Gastrocnemius medialis (tissue), 4 donors: Measurements from ENCODE around the gene AMMECR1. TPM values are rescaled to one million over a fixed set of nuclear protein-coding genes. Genes with fewer than 3 reads are reported as not detected.

Experiments used
- ATAC-seq, 2 donors: fragments of 150-250 bp; one replicate each; pipeline ENCODE4 v1.9.1; 2016
- DNase-seq, 2 donors: peaks; one replicate each; pipeline ENCODE4 v3.0.0-alpha.2; 2019
- H3K27ac ChIP-seq, 4 donors: fragments of 200-600 bp; sonication (generic); 1 replicate in 1 of 4; 2 replicates in 3 of 4; pipeline ENCODE4 v1.5.1; 2016 to 2018; ENCODE audit warnings: mild to moderate bottlenecking in 2 of 4, moderate library complexity in 1 of 4
- H3K27me3 ChIP-seq, 3 donors: fragments of 200-600 bp; sonication (generic) in 2 of 3; 1 replicate in 1 of 3; 2 replicates in 2 of 3; pipeline versions ENCODE4 v1.5.1 to v1.6.0; 2016 to 2019; ENCODE audit warnings: mild to moderate bottlenecking in 1 of 3, moderate library complexity in 1 of 3
- H3K36me3 ChIP-seq, 2 donors: fragments of 200-600 bp; sonication (generic) in 1 of 2; one replicate each; pipeline ENCODE4 v1.5.1; 2017 to 2018
- H3K4me1 ChIP-seq, 2 donors: fragments of 200-600 bp; sonication (generic) in 1 of 2; one replicate each; pipeline ENCODE4 v1.5.1; 2016 to 2017; ENCODE audit warnings: mild to moderate bottlenecking in 2 of 2
- H3K4me3 ChIP-seq, 4 donors: fragments of 200-600 bp; sonication (generic) in 3 of 4; 1 replicate in 1 of 4; 2 replicates in 3 of 4; pipeline ENCODE4 v1.5.1; 2016 to 2019; ENCODE audit warnings: mild to moderate bottlenecking in 2 of 4
- H3K9me3 ChIP-seq, 3 donors: fragments of 200-600 bp; sonication (generic) in 2 of 3; 1 replicate in 1 of 3; 2 replicates in 2 of 3; pipeline ENCODE4 v1.5.1; 2016 to 2019
- POLR2A ChIP-seq, 2 donors: fragments of 450-650 bp; IDR thresholded peaks; one replicate each; pipeline ENCODE4 v1.6.1; 2017; ENCODE audit warnings: antibody characterized with exemption in 2 of 2, mild to moderate bottlenecking in 2 of 2, moderate library complexity in 2 of 2
- in situ Hi-C, 4 donors: fragments of 200-750 bp; cut with MboI; loops; one replicate each; pipeline versions ENCODE4 v1.15.0 to v1.8.0; 2017; ENCODE audit warnings: low sequenced_read_pairs in 4 of 4
- intact Hi-C: fragments of 100-400 bp; cut with DNase I; formaldehyde crosslinking; loops from one replicate; pipeline ENCODE4 v1.15.1; 2023; ENCODE audit warnings: low total_unique reads
- total RNA-seq, 4 donors: library from RNA; depleted of rRNA; stranded (reverse); fragments of >200 nt; gene quantifications; one replicate each; pipeline versions ENCODE4 v1.1.0 to v1.2.3, GENCODE V29; 2016
- TF ChIP-seq, protein P1 (sequence below), 5 experiments: fragments of 450-650 bp in 3 of 5; fragments of 200-600 bp in 2 of 5; sonication (generic) in 2 of 5; IDR thresholded peaks in 4 of 5; conservative IDR thresholded peaks in 1 of 5; 1 replicate in 4 of 5; 2 replicates in 1 of 5; pipeline ENCODE4 v1.5.1; 2016 to 2019; ENCODE audit warnings: antibody characterized with exemption in 5 of 5, mild to moderate bottlenecking in 3 of 5, moderate library complexity in 3 of 5

AMMECR1 gene
- total RNA-seq, 4 donors from 2014 or later: 1.2 to 2.6 (median 1.9) TPM

GRCh38 chrX:110159865-110160264, 158.0 kb downstream of the AMMECR1 start:
- TF ChIP-seq, protein P1, sequence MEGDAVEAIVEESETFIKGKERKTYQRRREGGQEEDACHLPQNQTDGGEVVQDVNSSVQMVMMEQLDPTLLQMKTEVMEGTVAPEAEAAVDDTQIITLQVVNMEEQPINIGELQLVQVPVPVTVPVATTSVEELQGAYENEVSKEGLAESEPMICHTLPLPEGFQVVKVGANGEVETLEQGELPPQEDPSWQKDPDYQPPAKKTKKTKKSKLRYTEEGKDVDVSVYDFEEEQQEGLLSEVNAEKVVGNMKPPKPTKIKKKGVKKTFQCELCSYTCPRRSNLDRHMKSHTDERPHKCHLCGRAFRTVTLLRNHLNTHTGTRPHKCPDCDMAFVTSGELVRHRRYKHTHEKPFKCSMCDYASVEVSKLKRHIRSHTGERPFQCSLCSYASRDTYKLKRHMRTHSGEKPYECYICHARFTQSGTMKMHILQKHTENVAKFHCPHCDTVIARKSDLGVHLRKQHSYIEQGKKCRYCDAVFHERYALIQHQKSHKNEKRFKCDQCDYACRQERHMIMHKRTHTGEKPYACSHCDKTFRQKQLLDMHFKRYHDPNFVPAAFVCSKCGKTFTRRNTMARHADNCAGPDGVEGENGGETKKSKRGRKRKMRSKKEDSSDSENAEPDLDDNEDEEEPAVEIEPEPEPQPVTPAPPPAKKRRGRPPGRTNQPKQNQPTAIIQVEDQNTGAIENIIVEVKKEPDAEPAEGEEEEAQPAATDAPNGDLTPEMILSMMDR (IDR thresholded peaks at IDR 0.05 in 4 of 5, conservative IDR thresholded peaks at IDR 0.05 in 1 of 5): no peak
- TF ChIP-seq POLR2A (IDR thresholded peaks at IDR 0.05): no peak
- no peak for DNase-seq
- Histone ChIP-seq H3K9me3 (no peaks in the 10 kb centered on the region), H3K4me1 (peaks cover 13% of the 10 kb centered on the region in 2 donors), H3K27ac (peak overlapping the region; percentile 57 to 60 (median 60)), H3K27me3 (no peaks in the 10 kb centered on the region), H3K36me3 (no peaks in the 10 kb centered on the region), H3K4me3 (no peak overlapping the region)
- intact Hi-C loops (loop anchor here (1.0 to 5.0 kb wide), 2 partner anchors 157 to 248 kb away; partner anchors contain the start of gene AMMECR1), in situ Hi-C loops (loop anchor here (5.0 to 25.0 kb wide), 4 partner anchors 245 to 448 kb away; no protein-coding TSS in a partner anchor)
- no peak for ATAC-seq

DNA sequence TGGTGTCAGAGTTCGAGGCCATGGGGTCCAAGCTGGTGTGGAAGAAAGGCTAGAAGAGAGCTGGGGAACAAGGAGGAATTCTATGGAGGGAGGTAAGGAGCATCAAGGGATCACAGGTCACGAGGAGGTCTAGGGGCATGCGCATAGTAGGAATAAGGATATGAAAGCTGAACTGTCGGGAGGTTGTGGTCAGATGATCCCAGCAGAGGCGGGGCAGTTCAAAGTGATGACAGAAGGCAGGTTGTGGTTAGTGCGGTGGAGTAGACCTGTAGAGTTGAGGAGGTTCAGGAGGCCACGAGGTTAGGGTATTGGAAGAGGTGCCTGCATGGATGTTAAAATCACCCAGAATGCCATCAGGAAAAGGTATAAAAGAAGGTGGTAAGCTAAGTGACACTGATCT, 158.7 kb downstream of the AMMECR1 start:
- DNase-seq (no peak), ATAC-seq (no peak)
- Histone ChIP-seq H3K27ac (peak overlapping the region; percentile 57 to 60 (median 60)), H3K27me3 (no peaks in the 10 kb centered on the region), H3K36me3 (no peaks in the 10 kb centered on the region), H3K4me3 (no peak overlapping the region), H3K9me3 (no peaks in the 10 kb centered on the region), H3K4me1 (peaks cover 13 to 15% of the 10 kb centered on the region in 2 donors)
- intact Hi-C loops: no loop called here
- in situ Hi-C loops: loop anchor here in 3 of 4 donors (5.0 to 25.0 kb wide), 4 partner anchors 246 to 447 kb away; no protein-coding TSS in a partner anchor
- no peak for TF ChIP-seq POLR2A (IDR thresholded peaks at IDR 0.05)
- TF ChIP-seq, protein P1 (IDR thresholded peaks at IDR 0.05 in 4 of 5, conservative IDR thresholded peaks at IDR 0.05 in 1 of 5): no peak

DNA sequence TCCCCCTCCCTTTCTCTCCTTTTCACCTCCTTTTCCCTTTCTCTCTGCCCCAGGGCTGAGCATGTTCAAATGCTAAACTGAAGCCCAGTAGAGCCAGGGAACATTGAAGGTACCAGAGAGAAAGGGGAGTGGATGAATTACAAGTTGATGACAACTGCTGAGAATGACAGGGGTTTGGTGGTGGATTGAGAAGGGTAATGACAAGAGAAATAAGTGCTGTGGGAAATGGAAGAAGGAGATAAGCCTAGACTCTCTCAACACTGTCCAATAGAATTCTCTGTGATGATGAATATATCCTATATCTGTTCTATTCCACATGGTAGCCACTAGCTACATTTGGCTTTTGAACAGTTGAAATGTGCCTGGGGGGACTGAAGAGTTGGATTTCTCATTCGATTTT, 160.4 kb downstream of the AMMECR1 start:
- DNase-seq (no peak), ATAC-seq (no peak)
- H3K36me3 ChIP-seq: no peaks in the 10 kb centered on the region
- in situ Hi-C loops (loop anchor here in 3 of 4 donors (5.0 to 25.0 kb wide), 4 partner anchors 247 to 445 kb away; no protein-coding TSS in a partner anchor), intact Hi-C loops (no loop called here)
- H3K4me3 ChIP-seq: no peak overlapping the region
- peak overlapping the region; percentile 54 to 60 (median 58) for H3K27ac ChIP-seq
- H3K9me3 ChIP-seq: no peaks in the 10 kb centered on the region
- TF ChIP-seq POLR2A (IDR thresholded peaks at IDR 0.05): no peak
- TF ChIP-seq, protein P1 (IDR thresholded peaks at IDR 0.05 in 4 of 5, conservative IDR thresholded peaks at IDR 0.05 in 1 of 5): no peak
- no peaks in the 10 kb centered on the region for H3K27me3 ChIP-seq
- peaks cover 13 to 16% of the 10 kb centered on the region in 2 donors for H3K4me1 ChIP-seq

- in situ Hi-C loops (loop anchor here in 3 of 4 donors (5.0 to 25.0 kb wide), 4 partner anchors 249 to 444 kb away; no protein-coding TSS in a partner anchor), intact Hi-C loops (no loop called here)
- no peak overlapping the region for H3K4me3 ChIP-seq
- H3K4me1 ChIP-seq: peaks cover 8 to 16% of the 10 kb centered on the region in 2 donors
- H3K36me3 ChIP-seq: no peaks in the 10 kb centered on the region
- H3K27me3 ChIP-seq: no peaks in the 10 kb centered on the region
- TF ChIP-seq, protein P1 (IDR thresholded peaks at IDR 0.05 in 4 of 5, conservative IDR thresholded peaks at IDR 0.05 in 1 of 5): peak in 2 of 5 experiments; percentile 27 to 66
- TF ChIP-seq POLR2A (IDR thresholded peaks at IDR 0.05): no peak
- H3K27ac ChIP-seq: no peak overlapping the region
- ATAC-seq (no peak), DNase-seq (no peak)
- H3K9me3 ChIP-seq: no peaks in the 10 kb centered on the region
Observed at GRCh38 chrX:110156167-110156754, 161.6 kb downstream of the AMMECR1 start.
